SK-N-SH (cell line): ENCODE results near the gene CTU1. TPM values are rescaled to one million over a fixed set of nuclear protein-coding genes. Genes with fewer than 3 reads are reported as not detected.

Source experiments
- CTCF ChIA-PET: fragments of 300-600, 350-600 bp; formaldehyde crosslinking; extraction: SDS; loops from one replicate; lab custom pipeline; 2021; lab: Yijun Ruan, JAX
- POLR2A ChIA-PET: fragments of 350-600 bp; sonication (Branson Sonifier 250); formaldehyde crosslinking; extraction: SDS; loops from one replicate; lab custom pipeline; 2020; ENCODE audit warnings: antibody characterized with exemption, inconsistent platforms; lab: Yijun Ruan, JAX
- DNase-seq: peaks from one replicate; pipeline ENCODE4 v3.0.0; 2012
- H2AFZ ChIP-seq: fragments of 200-600 bp; sonication (generic); 2 replicates; pipeline ENCODE4 v1.8.1; 2016; ENCODE audit warnings: antibody characterized with exemption, mild to moderate bottlenecking, low read depth
- H3F3A ChIP-seq: fragments of 200-600 bp; sonication (generic); replicated peaks from 2 replicates; pipeline ENCODE3; 2016; ENCODE audit warnings: antibody characterized with exemption, mild to moderate bottlenecking; ENCODE audit not compliant: insufficient read depth
- H3K27ac ChIP-seq, 2 experiments: fragments of 200-500 bp in 1 of 2; fragments of 200-600 bp in 1 of 2; sonication (Bioruptor generic) in 1 of 2; sonication (generic), shearing (Covaris generic) in 1 of 2; 2 replicates each; pipeline versions ENCODE4 v1.5.1 to v1.6.1; 2014 to 2016; ENCODE audit warnings: low read depth in 2 of 2, inconsistent platforms in 1 of 2, low read length in 1 of 2, mild to moderate bottlenecking in 1 of 2, mixed read lengths in 1 of 2
- H3K27me3 ChIP-seq: fragments of 200-600 bp; sonication (generic), shearing (Covaris generic); 2 replicates; pipeline ENCODE4 v1.6.1; 2016; ENCODE audit warnings: mixed run types; ENCODE audit not compliant: insufficient read depth
- H3K36me3 ChIP-seq, 2 experiments: fragments of 200-500 bp in 1 of 2; fragments of 200-600 bp in 1 of 2; sonication (Bioruptor generic) in 1 of 2; sonication (generic) in 1 of 2; replicated peaks in 1 of 2; 2 replicates each; pipeline versions ENCODE3 to v1.5.1; 2014 to 2016; ENCODE audit warnings: low read length in 1 of 2, mild to moderate bottlenecking in 1 of 2; ENCODE audit not compliant: insufficient read depth in 2 of 2, control insufficient read depth in 1 of 2
- H3K4me1 ChIP-seq, 2 experiments: fragments of 200-500 bp in 1 of 2; fragments of 200-600 bp in 1 of 2; sonication (Bioruptor generic) in 1 of 2; sonication (generic), shearing (Covaris generic) in 1 of 2; 2 replicates each; pipeline versions ENCODE4 v1.5.1 to v1.6.1; 2014 to 2016; ENCODE audit warnings: low read depth in 1 of 2, low read length in 1 of 2, mixed run types in 1 of 2; ENCODE audit not compliant: insufficient read depth in 2 of 2, control insufficient read depth in 1 of 2
- H3K4me2 ChIP-seq: fragments of 200-600 bp; sonication (generic), shearing (Covaris generic); 2 replicates; pipeline ENCODE4 v1.6.1; 2017; ENCODE audit warnings: mixed run types
- H3K4me3 ChIP-seq, 2 experiments: fragments of 200-500 bp in 1 of 2; fragments of 200-600 bp in 1 of 2; sonication (Bioruptor generic) in 1 of 2; sonication (generic), shearing (Covaris generic) in 1 of 2; 2 replicates each; pipeline versions ENCODE4 v1.5.1 to v1.8.1; 2014 to 2016; ENCODE audit warnings: low read depth in 2 of 2, inconsistent platforms in 1 of 2, low read length in 1 of 2, mild to moderate bottlenecking in 1 of 2, mixed read lengths in 1 of 2, moderate library complexity in 1 of 2
- H3K79me2 ChIP-seq: fragments of 200-600 bp; sonication (generic); 2 replicates; pipeline ENCODE4 v1.8.1; 2017; ENCODE audit warnings: mild to moderate bottlenecking; ENCODE audit not compliant: insufficient read depth
- H3K9ac ChIP-seq: fragments of 200-600 bp; sonication (generic); 2 replicates; pipeline ENCODE4 v1.6.1; 2017; ENCODE audit warnings: mixed run types
- H3K9me2 ChIP-seq: fragments of 200-600 bp; sonication (generic); 2 replicates; pipeline ENCODE4 v1.6.1; 2017; ENCODE audit warnings: mixed run types
- H3K9me3 ChIP-seq: fragments of 200-600 bp; sonication (generic); 2 replicates; pipeline ENCODE4 v1.6.1; 2017; ENCODE audit warnings: mixed run types, mild to moderate bottlenecking, moderate library complexity
- H4K20me1 ChIP-seq: fragments of 200-600 bp; sonication (generic); 2 replicates; pipeline ENCODE4 v1.6.1; 2017; ENCODE audit warnings: mild to moderate bottlenecking, mixed run types; ENCODE audit not compliant: insufficient read depth
- EP300 ChIP-seq, 2 experiments: IDR thresholded peaks; 2 replicates each; pipeline versions ENCODE4 v1.4.0 to v1.6.1; 2012; ENCODE audit warnings: borderline replicate concordance in 1 of 2, low read depth in 1 of 2, low read length in 1 of 2
- EZH2phosphoT487 ChIP-seq: fragments of 200-600 bp; sonication (generic); IDR thresholded peaks from 2 replicates; pipeline ENCODE4 v1.6.1; 2017; ENCODE audit warnings: low read depth, mixed run types, mild to moderate bottlenecking, antibody characterized with exemption, moderate library complexity, borderline replicate concordance
- FOSL2 ChIP-seq: IDR thresholded peaks from 2 replicates; pipeline ENCODE4 v1.4.0; 2012; ENCODE audit warnings: low read depth, mild to moderate bottlenecking, moderate library complexity, borderline replicate concordance
- FOXM1 ChIP-seq: IDR thresholded peaks from 2 replicates; pipeline ENCODE4 v1.4.0; 2012; ENCODE audit warnings: low read depth, mild to moderate bottlenecking
- GATA2 ChIP-seq: sonication (generic); formaldehyde crosslinking; IDR thresholded peaks from 2 replicates; pipeline ENCODE4 v1.5.0; 2020; ENCODE audit warnings: mild to moderate bottlenecking, missing genetic modification reagents
- IRF3 ChIP-seq: fragments of 150-350 bp; IDR thresholded peaks from 2 replicates; pipeline ENCODE4 v1.6.1; 2016; ENCODE audit warnings: mild to moderate bottlenecking, low read depth, low read length
- JUND ChIP-seq: IDR thresholded peaks from 2 replicates; pipeline ENCODE4 v1.4.0; 2012
- MEF2A ChIP-seq: IDR thresholded peaks from 2 replicates; pipeline ENCODE4 v1.4.0; 2012; ENCODE audit warnings: low read depth, borderline replicate concordance
- MXI1 ChIP-seq: IDR thresholded peaks from 2 replicates; pipeline ENCODE4 v1.6.1; 2012; ENCODE audit warnings: mild to moderate bottlenecking, low read depth, low read length, improper control_type of control experiment
- POLR2AphosphoS5 ChIP-seq: IDR thresholded peaks from 2 replicates; pipeline ENCODE4 v1.6.1; 2012; ENCODE audit warnings: low read depth, low read length
- RAD21 ChIP-seq: IDR thresholded peaks from 2 replicates; pipeline ENCODE4 v1.6.1; 2012; ENCODE audit warnings: mild to moderate bottlenecking, low read length
- RXRA ChIP-seq: IDR thresholded peaks from 2 replicates; pipeline ENCODE4 v1.4.0; 2012; ENCODE audit warnings: low read depth, mild to moderate bottlenecking, borderline replicate concordance
- SMC3 ChIP-seq: IDR thresholded peaks from 2 replicates; pipeline ENCODE4 v1.6.1; 2012; ENCODE audit warnings: low read depth, low read length, improper control_type of control experiment
- TCF12 ChIP-seq: IDR thresholded peaks from 2 replicates; pipeline ENCODE4 v1.4.0; 2012
- TEAD4 ChIP-seq: IDR thresholded peaks from 2 replicates; pipeline ENCODE4 v1.4.0; 2012; ENCODE audit warnings: mild to moderate bottlenecking, borderline replicate concordance; ENCODE audit not compliant: insufficient read depth
- WGBS: methylation state at CpG from one replicate; pipeline ENCODE4 v1.1.6; 2017; ENCODE audit warnings: low lambda C conversion rate; 5-methylcytosine and 5-hydroxymethylcytosine counted together
- polyA plus RNA-seq, 3 experiments: library from polyadenylated mRNA; depleted of rRNA; stranded (reverse); fragments of >200 nt; gene quantifications; 2 replicates each; pipeline ENCODE4 v1.2.3, GENCODE V29; 2012
- TF ChIP-seq, protein P1 (sequence below): IDR thresholded peaks from 2 replicates; pipeline ENCODE4; 2012
- TF ChIP-seq, protein P2 (sequence below): fragments of 150-350 bp; IDR thresholded peaks from 2 replicates; pipeline ENCODE4 v1.6.1; 2017; ENCODE audit warnings: antibody characterized with exemption, low read length, low read depth, borderline replicate concordance

The CTU1 gene
- polyA plus RNA-seq, 1 of the 3 experiments (the other 2 are of a cell fraction): 8.8 TPM

DNA sequence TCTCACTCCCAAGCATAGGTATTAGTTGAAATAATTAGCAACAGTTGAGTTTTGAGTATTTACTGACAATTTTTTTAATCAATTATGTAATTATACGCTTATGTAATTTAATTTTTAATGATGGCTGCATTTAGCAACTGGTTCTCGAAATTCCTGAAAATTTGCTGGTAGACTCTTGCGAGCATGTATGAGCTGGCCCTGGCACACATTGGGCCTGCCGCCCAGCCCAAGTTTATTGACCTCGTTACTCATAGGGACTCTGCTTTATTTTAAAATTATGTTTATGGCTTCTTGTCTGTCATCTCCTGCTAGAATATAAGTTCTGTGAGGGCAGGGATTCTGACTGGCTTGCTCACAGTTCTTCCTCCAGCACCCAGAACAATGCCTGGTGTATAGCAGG is 32.2 kb downstream of the CTU1 start:
- no peak for DNase-seq
- CTCF ChIA-PET: interaction anchor here (0.7 kb wide), 1 partner anchor 10 kb away, joined by 4 read pairs; no protein-coding TSS in a partner anchor
- H3K4me2 ChIP-seq: no peak overlapping the region
- H3K79me2 ChIP-seq: no peaks in the 10 kb centered on the region
- no peak overlapping the region for H2AFZ ChIP-seq
- H3K4me3 ChIP-seq: no peak overlapping the region
- H4K20me1 ChIP-seq: no peaks in the 10 kb centered on the region
- no peaks in the 10 kb centered on the region for H3F3A ChIP-seq
- 0 out of 2 replicates have a peak, but pooled peaks cover 5% of the 10 kb centered on the region for H3K9me3 ChIP-seq
- no peaks in the 10 kb centered on the region for H3K36me3 ChIP-seq
- H3K27ac ChIP-seq: no peak overlapping the region
- no peaks in the 10 kb centered on the region for H3K9me2 ChIP-seq
- TF ChIP-seq, protein P1, sequence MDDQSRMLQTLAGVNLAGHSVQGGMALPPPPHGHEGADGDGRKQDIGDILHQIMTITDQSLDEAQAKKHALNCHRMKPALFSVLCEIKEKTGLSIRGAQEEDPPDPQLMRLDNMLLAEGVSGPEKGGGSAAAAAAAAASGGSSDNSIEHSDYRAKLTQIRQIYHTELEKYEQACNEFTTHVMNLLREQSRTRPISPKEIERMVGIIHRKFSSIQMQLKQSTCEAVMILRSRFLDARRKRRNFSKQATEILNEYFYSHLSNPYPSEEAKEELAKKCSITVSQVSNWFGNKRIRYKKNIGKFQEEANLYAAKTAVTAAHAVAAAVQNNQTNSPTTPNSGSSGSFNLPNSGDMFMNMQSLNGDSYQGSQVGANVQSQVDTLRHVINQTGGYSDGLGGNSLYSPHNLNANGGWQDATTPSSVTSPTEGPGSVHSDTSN: no peak
- no peak for TF ChIP-seq MXI1
- no peak for TF ChIP-seq JUND
- no peak for TF ChIP-seq RAD21
- no peak for TF ChIP-seq RXRA
- no peak for TF ChIP-seq SMC3
- TF ChIP-seq, protein P2, sequence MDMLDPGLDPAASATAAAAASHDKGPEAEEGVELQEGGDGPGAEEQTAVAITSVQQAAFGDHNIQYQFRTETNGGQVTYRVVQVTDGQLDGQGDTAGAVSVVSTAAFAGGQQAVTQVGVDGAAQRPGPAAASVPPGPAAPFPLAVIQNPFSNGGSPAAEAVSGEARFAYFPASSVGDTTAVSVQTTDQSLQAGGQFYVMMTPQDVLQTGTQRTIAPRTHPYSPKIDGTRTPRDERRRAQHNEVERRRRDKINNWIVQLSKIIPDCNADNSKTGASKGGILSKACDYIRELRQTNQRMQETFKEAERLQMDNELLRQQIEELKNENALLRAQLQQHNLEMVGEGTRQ: no peak
- TF ChIP-seq POLR2AphosphoS5: no peak
- TF ChIP-seq EP300 (IDR thresholded peaks at IDR 0.05; ENCODE audit: borderline replicate concordance in 1 of 2, low read depth in 1 of 2, low read length in 1 of 2): no peak
- no peak for TF ChIP-seq TEAD4
- TF ChIP-seq, all 33 proteins: peak for 0
- no peaks in the 10 kb centered on the region for H3K4me1 ChIP-seq
- POLR2A ChIA-PET: no interaction called here
- peaks cover 4% of the 10 kb centered on the region; the same call in 1 of the 2 replicates for H3K27me3 ChIP-seq
- WGBS: 9% methylated on average over 5 of the region's 5 CpGs
- no peak overlapping the region for H3K9ac ChIP-seq

GRCh38 chr19:51071095-51071405 is 37.2 kb downstream of the CTU1 start:
- Histone ChIP-seq H3K9me2 (no peaks in the 10 kb centered on the region), H2AFZ (no peak overlapping the region), H3K27ac (no peak overlapping the region), H3K4me1 (no peaks in the 10 kb centered on the region), H3K79me2 (no peaks in the 10 kb centered on the region), H3K9me3 (0 out of 2 replicates have a peak, but pooled peaks cover 5% of the 10 kb centered on the region), H3K9ac (no peak overlapping the region), H3K36me3 (no peaks in the 10 kb centered on the region), H3F3A (no peaks in the 10 kb centered on the region), H3K4me3 (no peak overlapping the region), H3K27me3 (peaks cover 38% of the 10 kb centered on the region; the same call in 1 of the 2 replicates), H3K4me2 (no peak overlapping the region), H4K20me1 (no peaks in the 10 kb centered on the region)
- no peak for DNase-seq
- ChIA-PET POLR2A (no interaction called here), CTCF (no interaction called here)
- WGBS: 6% methylated on average over 4 of the region's 4 CpGs
- TF ChIP-seq FOSL2 (no peak), EZH2phosphoT487 (no peak), MEF2A (no peak), EP300 (IDR thresholded peaks at IDR 0.05; ENCODE audit: borderline replicate concordance in 1 of 2, low read depth in 1 of 2, low read length in 1 of 2) (no peak), GATA2 (CRISPR knock-in tag) (no peak), IRF3 (no peak), FOXM1 (no peak), TCF12 (no peak)
- TF ChIP-seq, all 33 proteins: peak for 0
